Measurements from ENCODE around the gene TTLL13. TPM values are rescaled to one million over a fixed set of nuclear protein-coding genes. Genes with fewer than 3 reads are reported as not detected.

TTLL13 gene
- total and polyA plus RNA-seq, 2 of the 4 experiments (the other 2 are of a cell fraction), result 0.10 TPM; not detected in 1

- Histone ChIP-seq H3K9ac (ENCODE audit: low read depth, low read length) (no peak overlapping the region), H2AFZ (replicated peaks; ENCODE audit: low read length, poor library complexity) (no peak overlapping the region), H4K91ac (ENCODE audit: insufficient read depth, low read depth, low read length) (no peak overlapping the region), H3K23ac (ENCODE audit: low read depth, low read length) (no peak overlapping the region), H2AK9ac (replicated peaks; ENCODE audit: low read depth, low read length, poor library complexity) (no peak overlapping the region), H2BK15ac (ENCODE audit: low read depth, low read length) (no peak overlapping the region), H4K8ac (ENCODE audit: low read depth in 2 of 2, low read length in 2 of 2) (no peak overlapping the region), H3K14ac (replicated peaks; ENCODE audit: low read depth, low read length) (no peak overlapping the region), H3K27me3 (ENCODE audit: control insufficient read depth, insufficient read depth, low read length) (no peaks in the 10 kb centered on the region; the same call in 1 of the 2 replicates), H3K4ac (ENCODE audit: low read depth, low read length) (no peak overlapping the region), H2BK20ac (ENCODE audit: low read depth, low read length) (no peak overlapping the region), H3K56ac (ENCODE audit: extremely low read depth, insufficient read depth, low read length) (no peak overlapping the region), H3K4me1 (ENCODE audit: control insufficient read depth, insufficient read depth, low read length) (peaks cover 2% of the 10 kb centered on the region; the same call in 1 of the 2 replicates), H3K9me1 (ENCODE audit: insufficient read depth, low read length) (no peaks in the 10 kb centered on the region), H2BK5ac (ENCODE audit: low read depth, low read length, poor library complexity, severe bottlenecking) (no peak overlapping the region), H3K9me3 (ENCODE audit: control insufficient read depth, insufficient read depth, low read length) (no peaks in the 10 kb centered on the region), H3K4me3 (ENCODE audit: insufficient read depth, low read depth, low read length) (no peak overlapping the region), H3K36me3 (ENCODE audit: control insufficient read depth, insufficient read depth, low read length) (no peaks in the 10 kb centered on the region), H2AK5ac (ENCODE audit: low read depth, low read length) (no peak overlapping the region), H4K20me1 (ENCODE audit: insufficient read depth, low read length) (no peaks in the 10 kb centered on the region), H3K79me1 (ENCODE audit: low read depth in 1 of 2, low read length in 2 of 2) (no peaks in the 10 kb centered on the region), H3K18ac (ENCODE audit: low read depth, low read length) (no peak overlapping the region), H2BK120ac (ENCODE audit: low read depth, low read length) (no peak overlapping the region), H3K4me2 (ENCODE audit: low read depth, low read length) (no peak overlapping the region), H4K5ac (ENCODE audit: low read depth, low read length) (no peak overlapping the region), H3K27ac (ENCODE audit: insufficient read depth, low read length) (no peak overlapping the region)
- intact Hi-C loops (cut with micrococcal nuclease) (no loop called here), in situ Hi-C loops (cut with MboI; ENCODE audit: low sequenced_read_pairs) (no loop called here), dilution Hi-C loops (cut with HindIII; ENCODE audit: low sequenced_read_pairs, unreplicated experiment) (no loop called here)
- BruUV-seq (replicated peaks), result no TSS peak
- ATAC-seq (ENCODE audit: low read depth) (no peak), DNase-seq (no peak)
- POLR2A ChIA-PET (ENCODE audit: unreplicated experiment), result no interaction called here
- TF ChIP-seq FOS (IDR thresholded peaks at IDR 0.05; ENCODE audit: low read depth, low read length) (no peak), MAZ (IDR thresholded peaks at IDR 0.05; ENCODE audit: borderline replicate concordance, low read depth, low read length) (no peak), POLR2A (IDR thresholded peaks at IDR 0.05; ENCODE audit: low read depth, low read length) (no peak), CEBPB (IDR thresholded peaks at IDR 0.05; ENCODE audit: low read depth, low read length) (no peak), RAD21 (IDR thresholded peaks at IDR 0.05; ENCODE audit: low read length) (no peak)
- 54% methylated on average over 5 of the region's 16 CpGs; no CpG with 5 or more reads in 1 of the 2 experiments for WGBS, 2 experiments (ENCODE audit: extremely low coverage in 2 of 2, insufficient read length in 1 of 2)
- CTCF ChIA-PET, result no interaction called here
Observed at GRCh38 chr15:90294601-90295269, 45.4 kb downstream of the TTLL13 start.

Data from IMR-90 (cell line).